Astrocyte of the spinal cord (primary cell): Measurements from ENCODE around the gene RNF141.

Experiments
- DNase-seq: peaks from one replicate; pipeline ENCODE4 v3.0.0; 2011; ENCODE audit warnings: low read depth, low spot score
- H3K4me3 ChIP-seq: 2 replicates; pipeline ENCODE4 v1.5.1; 2011; ENCODE audit warnings: low read depth, mild to moderate bottlenecking, low read length, moderate library complexity
- in situ Hi-C: cut with HindIII; loops from 2 replicates; pipeline ENCODE4 v1.10.0; 2017; ENCODE audit warnings: low sequenced_read_pairs
- TF ChIP-seq, protein P1 (sequence below): IDR thresholded peaks from 2 replicates; pipeline ENCODE4 v1.5.1; 2012; ENCODE audit warnings: low read depth, mild to moderate bottlenecking, low read length, inconsistent platforms

The RNF141 gene

DNA sequence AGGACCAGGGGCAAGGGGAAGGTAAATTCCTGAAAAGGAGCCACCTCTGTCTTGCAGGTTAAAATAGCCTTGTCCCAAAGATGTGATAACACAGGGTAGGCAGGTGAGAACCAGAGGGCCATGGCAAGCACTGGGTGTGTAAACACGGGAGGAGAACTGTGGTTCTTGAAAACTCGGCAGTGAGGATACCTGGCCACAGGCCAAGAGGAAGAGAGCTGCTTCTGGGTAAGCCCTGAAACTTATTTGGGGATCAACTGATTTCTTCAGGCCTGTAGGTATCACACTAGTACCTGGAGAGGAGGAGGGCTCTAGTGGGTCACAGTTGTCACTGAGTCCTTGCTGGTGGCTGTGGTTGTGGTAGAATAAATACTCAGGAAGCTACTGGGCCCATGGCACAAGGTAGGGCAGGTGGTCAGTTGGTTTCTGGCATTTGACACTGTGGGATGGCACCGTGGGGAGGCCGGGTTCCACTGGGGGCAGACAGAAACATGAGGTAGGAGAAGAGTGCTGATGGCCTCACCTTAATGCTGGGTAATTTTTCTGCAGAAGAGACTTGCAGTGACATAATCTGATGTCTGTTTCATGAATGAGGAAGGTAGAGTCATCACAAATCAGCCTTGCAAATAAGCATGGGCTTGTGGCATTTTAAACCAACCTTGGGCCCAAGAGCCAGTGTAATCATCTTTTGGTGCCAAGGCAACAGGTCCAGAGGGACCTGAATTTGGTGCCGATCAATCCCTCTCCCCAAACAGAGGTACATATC is 63.9 kb downstream of the RNF141 start:
- in situ Hi-C loops = no loop called here
- TF ChIP-seq, protein P1, sequence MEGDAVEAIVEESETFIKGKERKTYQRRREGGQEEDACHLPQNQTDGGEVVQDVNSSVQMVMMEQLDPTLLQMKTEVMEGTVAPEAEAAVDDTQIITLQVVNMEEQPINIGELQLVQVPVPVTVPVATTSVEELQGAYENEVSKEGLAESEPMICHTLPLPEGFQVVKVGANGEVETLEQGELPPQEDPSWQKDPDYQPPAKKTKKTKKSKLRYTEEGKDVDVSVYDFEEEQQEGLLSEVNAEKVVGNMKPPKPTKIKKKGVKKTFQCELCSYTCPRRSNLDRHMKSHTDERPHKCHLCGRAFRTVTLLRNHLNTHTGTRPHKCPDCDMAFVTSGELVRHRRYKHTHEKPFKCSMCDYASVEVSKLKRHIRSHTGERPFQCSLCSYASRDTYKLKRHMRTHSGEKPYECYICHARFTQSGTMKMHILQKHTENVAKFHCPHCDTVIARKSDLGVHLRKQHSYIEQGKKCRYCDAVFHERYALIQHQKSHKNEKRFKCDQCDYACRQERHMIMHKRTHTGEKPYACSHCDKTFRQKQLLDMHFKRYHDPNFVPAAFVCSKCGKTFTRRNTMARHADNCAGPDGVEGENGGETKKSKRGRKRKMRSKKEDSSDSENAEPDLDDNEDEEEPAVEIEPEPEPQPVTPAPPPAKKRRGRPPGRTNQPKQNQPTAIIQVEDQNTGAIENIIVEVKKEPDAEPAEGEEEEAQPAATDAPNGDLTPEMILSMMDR = no peak
- no peak for DNase-seq
- H3K4me3 ChIP-seq = no peak overlapping the region

DNA sequence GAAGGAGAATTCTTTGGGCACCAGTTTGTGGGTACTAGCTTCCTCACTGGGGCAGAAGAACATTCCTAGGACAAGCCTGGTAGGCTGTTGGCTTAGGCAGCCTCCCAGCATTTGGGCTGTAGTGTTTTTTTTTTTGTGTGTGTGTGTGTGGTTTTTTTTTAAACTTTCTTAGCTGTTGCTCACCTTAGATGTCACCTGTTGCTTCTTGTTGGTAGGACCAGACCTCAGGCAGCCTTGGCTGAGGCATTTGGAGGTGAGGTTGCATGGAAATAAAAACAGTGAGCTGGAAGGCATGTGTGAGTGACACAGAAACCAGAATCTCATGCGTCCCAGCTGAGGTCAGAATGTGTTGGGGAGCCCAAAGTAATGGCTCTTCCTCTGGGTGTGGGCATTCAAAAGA is 64.6 kb downstream of the RNF141 start:
- no peak for DNase-seq
- no peak overlapping the region for H3K4me3 ChIP-seq
- in situ Hi-C loops = no loop called here

DNA sequence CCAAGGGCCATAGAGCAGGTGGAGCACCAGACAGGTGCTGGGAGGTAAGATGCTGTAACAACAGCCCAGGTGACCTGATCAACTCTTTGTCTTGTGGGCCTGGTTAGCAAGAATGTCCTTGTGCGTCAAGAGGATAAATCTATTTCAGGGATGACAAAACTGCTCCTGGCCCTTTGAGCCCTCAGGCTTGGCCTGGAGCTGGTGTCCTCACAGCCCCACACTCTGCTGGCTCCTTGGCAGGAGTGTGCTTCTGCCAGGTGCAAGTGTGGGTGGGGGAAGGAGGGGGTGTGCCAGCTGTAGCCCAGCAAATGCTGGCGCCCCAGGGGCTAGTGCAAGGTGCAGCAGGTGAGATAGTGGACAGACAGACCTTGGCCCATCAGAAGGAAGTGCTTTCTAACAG is 66.4 kb downstream of the RNF141 start:
- no peak for DNase-seq
- in situ Hi-C loops = no loop called here

More for the DNA sequence above, 64.6 kb downstream of the RNF141 start:
- TF ChIP-seq, protein P1 = no peak

DNA sequence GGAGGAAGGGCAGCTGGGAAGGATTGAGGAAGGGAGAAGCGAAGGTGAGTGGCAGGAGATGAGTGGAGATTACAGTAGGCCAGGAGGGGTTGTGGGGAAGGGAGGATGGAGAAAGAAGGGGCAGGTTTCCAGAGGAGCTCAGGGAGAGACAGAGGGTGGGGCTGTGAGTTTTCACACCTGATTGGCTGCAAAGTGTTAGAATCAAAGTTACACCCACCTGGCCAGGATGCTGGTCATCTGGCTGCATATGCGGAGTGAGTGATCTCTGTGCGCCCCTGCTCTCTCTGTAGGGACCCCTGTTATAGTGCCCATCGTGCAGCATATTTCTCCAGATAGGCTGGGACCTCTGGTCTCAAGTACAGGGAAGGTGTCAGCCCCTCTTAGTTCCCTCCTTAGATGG is 67.6 kb downstream of the RNF141 start:
- in situ Hi-C loops = no loop called here
- no peak for DNase-seq
- TF ChIP-seq, protein P1 = no peak
- no peak overlapping the region for H3K4me3 ChIP-seq

More for the DNA sequence above, 66.4 kb downstream of the RNF141 start:
- H3K4me3 ChIP-seq = no peak overlapping the region
- TF ChIP-seq, protein P1 = no peak

DNA sequence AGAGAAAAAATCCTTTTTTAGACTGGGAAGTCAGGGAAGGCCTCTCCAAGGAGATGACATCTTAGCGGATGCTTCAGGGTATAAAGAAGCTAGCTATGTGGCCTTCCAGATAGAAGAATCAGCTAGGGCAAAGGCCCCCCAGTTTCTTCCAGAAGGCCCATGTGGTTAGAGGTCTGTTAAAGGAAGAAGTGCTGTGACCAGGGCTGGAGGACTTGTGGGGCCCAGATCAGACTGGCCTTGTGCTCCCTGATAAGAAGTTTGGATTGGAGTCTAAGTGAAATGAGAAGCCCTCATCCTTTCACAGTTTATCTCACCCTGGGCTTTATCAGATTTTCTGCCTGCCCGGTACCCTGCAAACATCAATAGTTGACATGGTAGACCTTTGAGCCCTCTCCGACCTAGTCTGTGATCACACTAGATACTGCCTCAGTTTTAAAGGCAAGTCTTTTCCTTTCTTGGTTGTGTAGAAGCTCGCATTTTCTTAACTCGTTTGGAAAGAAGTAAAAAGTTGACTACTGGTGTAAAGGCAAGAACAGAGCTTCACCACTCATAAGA is 78.2 kb downstream of the RNF141 start:
- no peak overlapping the region for H3K4me3 ChIP-seq
- TF ChIP-seq, protein P1 = no peak
- no peak for DNase-seq
- in situ Hi-C loops = no loop called here
